Measurements from ENCODE around the gene C10orf90.

DNA sequence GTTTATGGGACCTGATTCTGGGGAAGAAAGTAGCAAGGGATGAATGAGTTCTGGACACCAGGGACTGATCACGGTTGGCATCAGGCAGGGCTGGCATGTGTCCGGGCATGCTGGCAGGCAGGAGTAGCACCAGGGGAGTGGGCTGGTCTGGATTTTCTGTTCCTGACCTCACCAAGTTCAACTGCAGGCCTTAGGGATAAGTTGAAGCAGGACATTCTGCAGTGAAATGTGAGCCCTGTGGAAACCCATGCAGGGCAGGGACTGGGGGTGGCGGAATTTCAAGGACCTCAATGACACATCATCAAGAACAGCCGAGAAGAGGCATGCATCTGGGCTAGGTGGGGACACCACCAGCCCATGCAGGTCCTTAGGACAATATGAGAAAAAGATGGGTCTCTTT is 202.0 kb downstream of the C10orf90 start:
- TF ChIP-seq, protein P1, sequence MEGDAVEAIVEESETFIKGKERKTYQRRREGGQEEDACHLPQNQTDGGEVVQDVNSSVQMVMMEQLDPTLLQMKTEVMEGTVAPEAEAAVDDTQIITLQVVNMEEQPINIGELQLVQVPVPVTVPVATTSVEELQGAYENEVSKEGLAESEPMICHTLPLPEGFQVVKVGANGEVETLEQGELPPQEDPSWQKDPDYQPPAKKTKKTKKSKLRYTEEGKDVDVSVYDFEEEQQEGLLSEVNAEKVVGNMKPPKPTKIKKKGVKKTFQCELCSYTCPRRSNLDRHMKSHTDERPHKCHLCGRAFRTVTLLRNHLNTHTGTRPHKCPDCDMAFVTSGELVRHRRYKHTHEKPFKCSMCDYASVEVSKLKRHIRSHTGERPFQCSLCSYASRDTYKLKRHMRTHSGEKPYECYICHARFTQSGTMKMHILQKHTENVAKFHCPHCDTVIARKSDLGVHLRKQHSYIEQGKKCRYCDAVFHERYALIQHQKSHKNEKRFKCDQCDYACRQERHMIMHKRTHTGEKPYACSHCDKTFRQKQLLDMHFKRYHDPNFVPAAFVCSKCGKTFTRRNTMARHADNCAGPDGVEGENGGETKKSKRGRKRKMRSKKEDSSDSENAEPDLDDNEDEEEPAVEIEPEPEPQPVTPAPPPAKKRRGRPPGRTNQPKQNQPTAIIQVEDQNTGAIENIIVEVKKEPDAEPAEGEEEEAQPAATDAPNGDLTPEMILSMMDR (IDR thresholded peaks at IDR 0.05; ENCODE audit: insufficient read depth, low read length, poor library complexity, severe bottlenecking) = no peak
- no peak for TF ChIP-seq EZH2phosphoT487 (conservative IDR thresholded peaks at IDR 0.05; ENCODE audit: low read length)

Data from SU-DHL-6 (cell line).